ENCODE results near the gene TUBA3E. TPM values are rescaled to one million over a fixed set of nuclear protein-coding genes. Genes with fewer than 3 reads are reported as not detected.
"Not testable (repeated sequence)": the region's sequence is repeated elsewhere in the genome, so short reads cannot be mapped to it uniquely, and the experiment has no call there.

Gene TUBA3E
- polyA plus RNA-seq, 1 donor (not counting 4 experiments of a cell fraction or from before 2014, with no cell fraction given), result not detected

DNA sequence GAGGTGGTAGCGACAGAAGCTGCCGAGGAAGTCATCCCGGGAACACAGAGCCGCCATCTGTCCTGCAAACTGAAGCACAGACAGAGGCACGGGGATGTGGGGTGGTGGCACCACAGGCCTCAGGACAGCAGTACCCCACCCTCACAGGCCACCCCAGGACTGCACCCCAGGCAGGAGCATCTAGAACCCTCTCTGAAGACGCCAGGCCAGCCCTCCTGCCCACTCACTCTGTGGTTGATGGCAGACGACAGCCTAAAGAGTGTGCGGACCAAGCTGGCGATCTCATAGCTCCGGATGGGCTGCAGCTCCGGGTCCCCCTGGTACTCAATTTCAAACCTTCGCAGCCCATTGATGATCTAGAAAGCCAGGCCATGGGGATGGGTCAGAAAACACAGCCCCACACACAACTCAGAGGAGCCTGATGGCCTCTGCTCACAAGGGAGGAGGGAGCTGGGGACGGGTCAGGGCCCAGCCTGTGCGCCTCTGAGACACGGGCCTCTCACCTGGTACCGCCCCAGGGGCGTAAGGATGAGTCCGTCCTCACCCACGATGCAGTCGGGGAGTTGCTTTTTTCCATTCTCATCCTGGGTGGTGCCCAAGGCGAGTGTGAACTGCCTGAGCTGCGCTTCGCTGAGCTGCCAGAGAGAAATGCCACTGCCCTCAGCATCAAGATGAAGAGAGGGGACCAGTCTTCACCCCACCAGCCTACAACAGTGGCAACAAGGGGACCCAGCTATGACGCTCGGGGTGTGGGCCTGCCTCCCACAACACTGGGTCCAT, 45.2 kb downstream of the TUBA3E start:
- H3K27me3 ChIP-seq (ENCODE audit: control insufficient read depth, extremely low read depth, insufficient read depth, low read length), result no peaks in the 10 kb centered on the region
- no peak overlapping the region for H3K4me3 ChIP-seq (ENCODE audit: control insufficient read depth in 2 of 3, extremely low read depth in 1 of 3, insufficient read depth in 2 of 3, low read depth in 1 of 3, low read length in 3 of 3)
- H3K4me1 ChIP-seq (ENCODE audit: control insufficient read depth, extremely low read depth, insufficient read depth, low read length), result no peaks in the 10 kb centered on the region
- H3K36me3 ChIP-seq (ENCODE audit: control insufficient read depth in 2 of 2, extremely low read depth in 1 of 2, insufficient read depth in 2 of 2, low read length in 2 of 2), result peaks cover 0 to 8% of the 10 kb centered on the region in 2 experiments
- TF ChIP-seq, protein P1, sequence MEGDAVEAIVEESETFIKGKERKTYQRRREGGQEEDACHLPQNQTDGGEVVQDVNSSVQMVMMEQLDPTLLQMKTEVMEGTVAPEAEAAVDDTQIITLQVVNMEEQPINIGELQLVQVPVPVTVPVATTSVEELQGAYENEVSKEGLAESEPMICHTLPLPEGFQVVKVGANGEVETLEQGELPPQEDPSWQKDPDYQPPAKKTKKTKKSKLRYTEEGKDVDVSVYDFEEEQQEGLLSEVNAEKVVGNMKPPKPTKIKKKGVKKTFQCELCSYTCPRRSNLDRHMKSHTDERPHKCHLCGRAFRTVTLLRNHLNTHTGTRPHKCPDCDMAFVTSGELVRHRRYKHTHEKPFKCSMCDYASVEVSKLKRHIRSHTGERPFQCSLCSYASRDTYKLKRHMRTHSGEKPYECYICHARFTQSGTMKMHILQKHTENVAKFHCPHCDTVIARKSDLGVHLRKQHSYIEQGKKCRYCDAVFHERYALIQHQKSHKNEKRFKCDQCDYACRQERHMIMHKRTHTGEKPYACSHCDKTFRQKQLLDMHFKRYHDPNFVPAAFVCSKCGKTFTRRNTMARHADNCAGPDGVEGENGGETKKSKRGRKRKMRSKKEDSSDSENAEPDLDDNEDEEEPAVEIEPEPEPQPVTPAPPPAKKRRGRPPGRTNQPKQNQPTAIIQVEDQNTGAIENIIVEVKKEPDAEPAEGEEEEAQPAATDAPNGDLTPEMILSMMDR (optimal IDR thresholded peaks at IDR 0.05 in 1 of 3, IDR thresholded peaks at IDR 0.05 in 1 of 3, conservative IDR thresholded peaks at IDR 0.05 in 1 of 3; ENCODE audit: extremely low read depth in 1 of 3, insufficient read depth in 2 of 3, low read length in 3 of 3), result no peak
- TF ChIP-seq EZH2 (IDR thresholded peaks at IDR 0.05; ENCODE audit: low read length), result no peak
- no peak overlapping the region for H2AFZ ChIP-seq (ENCODE audit: control insufficient read depth, low read length)
- no peaks in the 10 kb centered on the region for H3K9me3 ChIP-seq (ENCODE audit: control insufficient read depth, low read depth, low read length)
- H4K20me1 ChIP-seq (ENCODE audit: control insufficient read depth, extremely low read depth, insufficient read depth, low read length), result no peaks in the 10 kb centered on the region
- dilution Hi-C loops (cut with MboI; ENCODE audit: extremely low pct_ligation_motif_present, low sequenced_read_pairs), result no loop called here
- no peaks in the 10 kb centered on the region for H3K9me1 ChIP-seq (ENCODE audit: control insufficient read depth, extremely low read depth, insufficient read depth, low read length)
- H3K9ac ChIP-seq (ENCODE audit: control insufficient read depth, extremely low read depth, insufficient read depth, low read length), result no peak overlapping the region
- FAIRE-seq, result no peak
- no peak overlapping the region for H3K4me2 ChIP-seq (ENCODE audit: control insufficient read depth, extremely low read depth, insufficient read depth, low read depth, low read length)
- no peak overlapping the region for H3K27ac ChIP-seq (ENCODE audit: control insufficient read depth, insufficient read depth, low read length)
- H3K79me2 ChIP-seq (ENCODE audit: control insufficient read depth, insufficient read depth, low read length), result no peaks in the 10 kb centered on the region
- DNase-seq (ENCODE audit: low read depth, low spot score), result no peak

DNA sequence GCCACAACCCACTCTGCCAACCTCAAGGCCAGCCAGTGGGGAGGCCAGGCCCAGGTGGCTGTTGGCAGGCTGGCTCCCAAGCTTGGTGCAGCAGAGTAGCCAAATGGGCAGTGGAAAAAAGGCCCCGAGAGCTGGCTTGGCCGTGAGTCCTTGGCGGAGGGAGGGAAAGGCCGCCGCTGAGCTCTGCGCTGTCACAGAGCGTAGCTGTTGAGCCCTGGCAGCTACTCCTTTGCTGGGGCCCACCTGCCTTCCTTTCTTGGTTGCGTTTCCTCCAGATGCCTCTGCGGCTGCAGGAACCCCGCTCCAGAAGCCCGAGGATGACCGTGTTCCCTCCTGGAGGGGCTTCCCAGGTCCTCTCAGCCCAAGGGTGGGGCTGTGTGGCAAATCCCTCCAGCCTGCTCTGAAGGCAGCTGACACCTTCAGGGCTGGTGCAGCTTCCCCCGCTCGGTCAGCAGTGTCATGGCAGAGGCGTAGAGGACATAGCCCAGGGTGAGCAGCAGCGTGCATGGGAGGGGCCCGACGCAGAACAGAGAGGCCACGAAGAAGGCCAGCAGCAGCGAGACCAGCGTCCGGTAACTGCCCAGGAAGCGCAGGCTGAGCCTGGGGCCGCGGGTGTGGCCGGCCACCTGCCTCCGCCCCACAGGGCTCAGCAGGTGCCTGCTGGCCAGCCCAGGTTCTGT, 46.0 kb downstream of the TUBA3E start:
- H3K9ac ChIP-seq (ENCODE audit: control insufficient read depth, extremely low read depth, insufficient read depth, low read length); H3K9me1 ChIP-seq (ENCODE audit: control insufficient read depth, extremely low read depth, insufficient read depth, low read length); DNase-seq (ENCODE audit: low read depth, low spot score); FAIRE-seq; dilution Hi-C loops (cut with MboI; ENCODE audit: extremely low pct_ligation_motif_present, low sequenced_read_pairs); H3K9me3 ChIP-seq (ENCODE audit: control insufficient read depth, low read depth, low read length); H3K4me2 ChIP-seq (ENCODE audit: control insufficient read depth, extremely low read depth, insufficient read depth, low read depth, low read length); H3K79me2 ChIP-seq (ENCODE audit: control insufficient read depth, insufficient read depth, low read length); H3K27ac ChIP-seq (ENCODE audit: control insufficient read depth, insufficient read depth, low read length); H2AFZ ChIP-seq (ENCODE audit: control insufficient read depth, low read length); H3K36me3 ChIP-seq (ENCODE audit: control insufficient read depth in 2 of 2, extremely low read depth in 1 of 2, insufficient read depth in 2 of 2, low read length in 2 of 2); H4K20me1 ChIP-seq (ENCODE audit: control insufficient read depth, extremely low read depth, insufficient read depth, low read length); H3K4me3 ChIP-seq (ENCODE audit: control insufficient read depth in 2 of 3, extremely low read depth in 1 of 3, insufficient read depth in 2 of 3, low read depth in 1 of 3, low read length in 3 of 3); H3K27me3 ChIP-seq (ENCODE audit: control insufficient read depth, extremely low read depth, insufficient read depth, low read length); H3K4me1 ChIP-seq (ENCODE audit: control insufficient read depth, extremely low read depth, insufficient read depth, low read length): not testable (repeated sequence)

DNA sequence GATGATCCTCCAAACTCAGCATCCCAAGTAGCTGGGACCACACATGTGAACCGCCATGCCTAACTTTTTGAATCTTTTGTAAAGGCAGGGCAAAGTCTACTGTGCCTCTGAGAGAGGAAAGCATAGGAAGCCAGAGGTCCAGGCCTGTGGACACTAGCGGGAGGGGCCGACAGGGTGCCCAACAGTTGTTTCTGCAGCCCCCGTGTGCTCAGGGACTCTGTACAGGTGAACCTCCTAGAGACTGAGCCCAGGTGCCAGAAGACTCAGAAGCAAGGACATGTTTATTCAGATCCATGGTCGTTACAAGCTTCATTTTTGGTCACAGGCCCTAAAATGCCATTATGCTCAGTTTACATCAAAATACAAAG, 47.1 kb downstream of the TUBA3E start:
- H2AFZ ChIP-seq (ENCODE audit: control insufficient read depth, low read length); H3K9ac ChIP-seq (ENCODE audit: control insufficient read depth, extremely low read depth, insufficient read depth, low read length); H3K27ac ChIP-seq (ENCODE audit: control insufficient read depth, insufficient read depth, low read length); FAIRE-seq; H3K4me3 ChIP-seq (ENCODE audit: control insufficient read depth in 2 of 3, extremely low read depth in 1 of 3, insufficient read depth in 2 of 3, low read depth in 1 of 3, low read length in 3 of 3); H3K4me1 ChIP-seq (ENCODE audit: control insufficient read depth, extremely low read depth, insufficient read depth, low read length); H3K9me1 ChIP-seq (ENCODE audit: control insufficient read depth, extremely low read depth, insufficient read depth, low read length); H4K20me1 ChIP-seq (ENCODE audit: control insufficient read depth, extremely low read depth, insufficient read depth, low read length); H3K79me2 ChIP-seq (ENCODE audit: control insufficient read depth, insufficient read depth, low read length); DNase-seq (ENCODE audit: low read depth, low spot score); H3K27me3 ChIP-seq (ENCODE audit: control insufficient read depth, extremely low read depth, insufficient read depth, low read length); H3K36me3 ChIP-seq (ENCODE audit: control insufficient read depth in 2 of 2, extremely low read depth in 1 of 2, insufficient read depth in 2 of 2, low read length in 2 of 2); dilution Hi-C loops (cut with MboI; ENCODE audit: extremely low pct_ligation_motif_present, low sequenced_read_pairs); H3K4me2 ChIP-seq (ENCODE audit: control insufficient read depth, extremely low read depth, insufficient read depth, low read depth, low read length); H3K9me3 ChIP-seq (ENCODE audit: control insufficient read depth, low read depth, low read length): not testable (repeated sequence)

Measured in keratinocyte (primary cell).